Stomach (tissue), 4 donors: Measurements from ENCODE around the gene FBLL1.

Experiments used
- CTCF ChIP-seq, 7 experiments: fragments of 450-650 bp in 4 of 7; fragments of 200-600 bp in 3 of 7; sonication (generic) in 3 of 7; IDR thresholded peaks; one replicate each; pipeline ENCODE4 v1.5.1; 2016 to 2019; ENCODE audit warnings: antibody characterized with exemption in 7 of 7, control low read depth in 2 of 7, mild to moderate bottlenecking in 1 of 7
- EP300 ChIP-seq: sonication (generic); formaldehyde crosslinking; IDR thresholded peaks from one replicate; pipeline ENCODE4 v1.6.1; 2017; ENCODE audit warnings: antibody characterized with exemption
- POLR2AphosphoS5 ChIP-seq, 3 donors: sonication (generic); formaldehyde crosslinking; IDR thresholded peaks; one replicate each; pipeline ENCODE4 v1.6.1; 2016; ENCODE audit warnings: antibody characterized with exemption in 3 of 3

GRCh38 chr5:168580227-168580508, 51.1 kb downstream of the FBLL1 start:
- TF ChIP-seq CTCF (IDR thresholded peaks at IDR 0.05) (no peak), POLR2AphosphoS5 (IDR thresholded peaks at IDR 0.05) (no peak), EP300 (no peak)
